CD14-positive monocyte (primary cell): ENCODE results near the gene MSI2. TPM values are rescaled to one million over a fixed set of nuclear protein-coding genes. Genes with fewer than 3 reads are reported as not detected.

ENCODE experiments used
- DNase-seq, 3 donors: peaks; one replicate each; pipeline ENCODE4 v3.0.0-alpha.2; 2011 to 2022
- H2AFZ ChIP-seq: 2 replicates; pipeline ENCODE4 v1.6.0; 2012; ENCODE audit warnings: mild to moderate bottlenecking, low read depth, low read length, inconsistent platforms; ENCODE audit not compliant: insufficient read depth, poor library complexity, severe bottlenecking
- H3K27ac ChIP-seq, 2 donors: 1 replicate in 1 of 2; 2 replicates in 1 of 2; pipeline ENCODE4 v1.5.1; 2012 to 2013; ENCODE audit warnings: low read length in 2 of 2, control low read depth in 1 of 2, inconsistent platforms in 1 of 2, low read depth in 1 of 2, mild to moderate bottlenecking in 1 of 2
- H3K27me3 ChIP-seq, 2 donors: one replicate each; pipeline versions ENCODE4 v1.6.0 to v1.6.1; 2011 to 2013; ENCODE audit warnings: low read length in 2 of 2; ENCODE audit not compliant: control insufficient read depth in 2 of 2, insufficient read depth in 2 of 2
- H3K36me3 ChIP-seq, 2 donors: replicated peaks in 1 of 2; 1 replicate in 1 of 2; 2 replicates in 1 of 2; pipeline versions ENCODE4 v1.5.1 to v1.6.1; 2012 to 2013; ENCODE audit warnings: low read length in 2 of 2, control low read depth in 1 of 2, inconsistent platforms in 1 of 2, mild to moderate bottlenecking in 1 of 2; ENCODE audit not compliant: insufficient read depth in 2 of 2, control insufficient read depth in 1 of 2
- H3K4me1 ChIP-seq, 2 donors: 1 replicate in 1 of 2; 2 replicates in 1 of 2; pipeline versions ENCODE4 v1.5.1 to v1.6.1; 2012 to 2013; ENCODE audit warnings: low read length in 2 of 2, control low read depth in 1 of 2, inconsistent platforms in 1 of 2, mild to moderate bottlenecking in 1 of 2, moderate library complexity in 1 of 2; ENCODE audit not compliant: insufficient read depth in 2 of 2, control insufficient read depth in 1 of 2
- H3K4me2 ChIP-seq: replicated peaks from 2 replicates; pipeline ENCODE3; 2012; ENCODE audit warnings: low read length, moderate library complexity, mild to moderate bottlenecking; ENCODE audit not compliant: poor library complexity, severe bottlenecking; ENCODE audit errors: extremely low read depth
- H3K4me3 ChIP-seq, 3 experiments: fragments of 200-600 bp in 1 of 3; sonication (generic) in 1 of 3; replicated peaks in 1 of 3; 1 replicate in 2 of 3; 2 replicates in 1 of 3; pipeline ENCODE4 v1.5.1; 2011 to 2013; ENCODE audit warnings: low read length in 3 of 3, mild to moderate bottlenecking in 3 of 3, control low read depth in 2 of 3, low read depth in 2 of 3, inconsistent platforms in 1 of 3, moderate library complexity in 1 of 3
- H3K79me2 ChIP-seq: 2 replicates; pipeline ENCODE4 v1.6.0; 2012; ENCODE audit warnings: mild to moderate bottlenecking, control low read depth, inconsistent platforms, low read length, moderate library complexity; ENCODE audit not compliant: insufficient read depth
- H3K9ac ChIP-seq: 2 replicates; pipeline ENCODE4 v1.6.0; 2017; ENCODE audit warnings: low read length, mild to moderate bottlenecking; ENCODE audit not compliant: insufficient read depth, poor library complexity, severe bottlenecking
- H3K9me3 ChIP-seq, 2 donors: replicated peaks in 1 of 2; 1 replicate in 1 of 2; 2 replicates in 1 of 2; pipeline versions ENCODE4 v1.5.1 to v1.6.1; 2012 to 2013; ENCODE audit warnings: low read length in 2 of 2, control low read depth in 1 of 2; ENCODE audit not compliant: control insufficient read depth in 1 of 2, insufficient read depth in 1 of 2
- H4K20me1 ChIP-seq: 2 replicates; pipeline ENCODE4 v1.6.0; 2012; ENCODE audit warnings: mild to moderate bottlenecking, low read length, control low read depth, moderate library complexity; ENCODE audit not compliant: insufficient read depth
- H3K27ac Mint-ChIP-seq, 7 donors: one replicate each; pipeline ENCODE4 v1.8.0; 2020; ENCODE audit warnings: mild to moderate bottlenecking in 7 of 7, mixed read lengths in 7 of 7, moderate library complexity in 6 of 7, inconsistent platforms in 2 of 7
- H3K27me3 Mint-ChIP-seq, 3 donors: one replicate each; pipeline ENCODE4 v1.8.0; 2021 to 2022; ENCODE audit warnings: low read depth in 3 of 3, mild to moderate bottlenecking in 3 of 3, mixed read lengths in 3 of 3, moderate library complexity in 3 of 3, inconsistent platforms in 1 of 3
- H3K36me3 Mint-ChIP-seq, 2 donors: one replicate each; pipeline ENCODE4 v1.8.0; 2020; ENCODE audit warnings: mixed read lengths in 2 of 2, inconsistent platforms in 1 of 2, mild to moderate bottlenecking in 1 of 2
- H3K4me1 Mint-ChIP-seq: one replicate; pipeline ENCODE4 v1.8.0; 2020; ENCODE audit warnings: mild to moderate bottlenecking, mixed read lengths
- H3K4me3 Mint-ChIP-seq, 2 donors: one replicate each; pipeline ENCODE4 v1.8.0; 2020; ENCODE audit warnings: mild to moderate bottlenecking in 2 of 2, mixed read lengths in 2 of 2, moderate library complexity in 1 of 2
- H3K9me3 Mint-ChIP-seq, 7 donors: one replicate each; pipeline ENCODE4 v1.8.0; 2020 to 2022; ENCODE audit warnings: mixed read lengths in 7 of 7, mild to moderate bottlenecking in 6 of 7, moderate library complexity in 6 of 7, inconsistent platforms in 2 of 7
- CTCF ChIP-seq: fragments of 200-600 bp; IDR thresholded peaks from one replicate; pipeline ENCODE4 v1.8.0; 2022; ENCODE audit warnings: antibody characterized with exemption, mild to moderate bottlenecking
- WGBS: methylation state at CpG from one replicate; pipeline ENCODE4 v1.1.5; 2013; ENCODE audit warnings: missing lambda C conversion rate; ENCODE audit not compliant: insufficient coverage; 5-methylcytosine and 5-hydroxymethylcytosine counted together
- intact Hi-C, 2 donors: fragments of 100-400 bp; cut with micrococcal nuclease; formaldehyde crosslinking; loops; one replicate each; pipeline versions ENCODE4 v1.15.0 to v1.15.1; 2023
- polyA plus RNA-seq, 3 donors: library from polyadenylated mRNA; depleted of rRNA in 1 of 3; unstranded in 2 of 3; stranded (reverse) in 1 of 3; fragments of 300-500 nt in 2 of 3; fragments of >200 nt in 1 of 3; fragmentation: Illumina TruSeq in 2 of 3; gene quantifications; 1 replicate in 2 of 3; 2 replicates in 1 of 3; pipeline ENCODE4 v1.2.3, GENCODE V29; 2012 to 2021

Gene MSI2
- polyA plus RNA-seq, 3 donors = 0.20 to 6.6 (median 0.37) TPM

GRCh38 chr17:57451191-57451590, 194.9 kb downstream of the MSI2 start:
- peaks cover 3% of the 10 kb centered on the region for H4K20me1 ChIP-seq
- Mint-ChIP-seq H3K4me3 (no peak overlapping the region), H3K9me3 (no peaks in the 10 kb centered on the region), H3K4me1 (peaks cover 43% of the 10 kb centered on the region), H3K27me3 (peaks cover 0 to 15% (median 7%) of the 10 kb centered on the region in 3 donors), H3K27ac (peak overlapping the region in 2 of 7 donors; percentile 6 to 7), H3K36me3 (peaks cover 0 to 3% of the 10 kb centered on the region in 2 donors)
- H2AFZ ChIP-seq = no peak overlapping the region
- no peak for TF ChIP-seq CTCF
- no peak overlapping the region for H3K9ac ChIP-seq
- no peaks in the 10 kb centered on the region for H3K79me2 ChIP-seq
- no peak overlapping the region for H3K27ac ChIP-seq
- no peak overlapping the region for H3K4me2 ChIP-seq
- no peak overlapping the region for H3K4me3 ChIP-seq
- peaks cover 24 to 29% of the 10 kb centered on the region in 2 donors for H3K4me1 ChIP-seq
- H3K9me3 ChIP-seq = no peaks in the 10 kb centered on the region
- H3K36me3 ChIP-seq = no peaks in the 10 kb centered on the region
- 70% methylated on average over 5 of the region's 8 CpGs for WGBS
- no peak for DNase-seq
- no peaks in the 10 kb centered on the region for H3K27me3 ChIP-seq
- intact Hi-C loops = no loop called here

- Histone ChIP-seq H4K20me1 (peaks cover 3% of the 10 kb centered on the region), H3K4me1 (peaks cover 24 to 29% of the 10 kb centered on the region in 2 donors), H3K9me3 (no peaks in the 10 kb centered on the region), H3K27me3 (no peaks in the 10 kb centered on the region), H3K27ac (no peak overlapping the region), H3K9ac (no peak overlapping the region), H3K4me2 (no peak overlapping the region), H3K4me3 (no peak overlapping the region), H2AFZ (no peak overlapping the region), H3K36me3 (no peaks in the 10 kb centered on the region), H3K79me2 (no peaks in the 10 kb centered on the region)
- TF ChIP-seq CTCF = no peak
- H3K4me3 Mint-ChIP-seq = peak overlapping the region in 1 of 2 donors; percentile 43
- no peak for DNase-seq
- peaks cover 0 to 16% (median 7%) of the 10 kb centered on the region in 3 donors for H3K27me3 Mint-ChIP-seq
- peaks cover 2 to 4% of the 10 kb centered on the region in 2 donors for H3K36me3 Mint-ChIP-seq
- peaks cover 43% of the 10 kb centered on the region for H3K4me1 Mint-ChIP-seq
- H3K27ac Mint-ChIP-seq = no peak overlapping the region
- WGBS = 20% methylated on average over 2 of the region's 7 CpGs
- no peaks in the 10 kb centered on the region for H3K9me3 Mint-ChIP-seq
- intact Hi-C loops = no loop called here
Measured at GRCh38 chr17:57451643-57452042, 195.3 kb downstream of the MSI2 start.
